ENCODE measurements around the gene PLEK. TPM values are rescaled to one million over a fixed set of nuclear protein-coding genes. Genes with fewer than 3 reads are reported as not detected.

The PLEK gene
- total and polyA plus RNA-seq, 2 donors (not counting 1 experiment from before 2014, with no cell fraction given), result 39.9 to 78.3 TPM

DNA sequence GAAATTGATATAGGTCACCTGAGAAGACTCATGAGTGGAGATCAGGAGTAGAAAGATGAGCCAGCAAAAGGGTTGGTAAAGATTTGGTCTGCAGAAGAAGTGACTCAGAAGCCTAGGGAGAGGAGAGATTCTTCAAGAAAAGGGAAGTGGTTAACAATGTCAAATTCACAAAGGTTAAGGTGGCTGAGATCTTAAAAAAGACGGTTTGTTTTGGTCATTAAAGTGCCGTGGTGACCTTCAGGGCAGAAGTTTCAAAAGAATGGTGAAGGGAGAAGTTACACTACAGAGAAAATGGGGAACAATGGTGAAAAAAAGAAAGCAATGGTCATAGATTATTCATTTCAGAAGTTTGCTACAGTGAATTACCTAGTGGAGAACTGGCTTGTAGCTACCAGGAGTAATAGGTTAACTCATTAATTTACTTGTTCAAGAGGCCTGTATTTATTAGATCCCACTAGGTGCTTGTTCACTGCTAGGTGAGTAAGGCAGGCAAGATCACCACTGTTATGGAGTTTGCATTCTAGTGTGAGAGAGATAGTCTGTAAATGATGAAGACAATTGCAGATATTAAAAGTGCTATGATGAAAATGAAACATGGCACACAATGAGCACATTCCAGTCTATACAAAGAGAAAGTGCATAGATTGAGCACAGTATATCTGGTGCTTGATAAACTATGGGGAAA lies 59.0 kb downstream of the PLEK start:
- no peaks in the 10 kb centered on the region for H3K36me3 ChIP-seq (replicated peaks in 1 of 2; ENCODE audit: control extremely low read depth in 1 of 2, control insufficient read depth in 1 of 2, extremely low read depth in 1 of 2, insufficient read depth in 2 of 2, low read length in 1 of 2)
- CTCF ChIA-PET, result interaction anchor here (0.8 to 5.7 kb wide), 3 partner anchors 17 to 58 kb away, joined by 3 to 39 read pairs (median 7); no protein-coding TSS in a partner anchor
- H3K9me3 ChIP-seq (ENCODE audit: control extremely low read depth in 1 of 3, control insufficient read depth in 2 of 3, insufficient read depth in 1 of 3, low read length in 2 of 3), result no peaks in the 10 kb centered on the region
- 0% methylated on average over 2 of the region's 2 CpGs for WGBS (ENCODE audit: insufficient coverage)
- Mint-ChIP-seq H3K4me1 (peaks cover 57% of the 10 kb centered on the region), H3K27ac (no peak overlapping the region), H3K9me3 (ENCODE audit: insufficient read depth) (no peaks in the 10 kb centered on the region), H3K27me3 (no peaks in the 10 kb centered on the region), H3K4me3 (no peak overlapping the region)
- H3K4me1 ChIP-seq (ENCODE audit: control insufficient read depth in 2 of 2, insufficient read depth in 2 of 2, low read length in 2 of 2), result peaks cover 78 to 82% of the 10 kb centered on the region in 2 donors
- POLR2A ChIA-PET, result interaction anchor here (0.6 to 0.7 kb wide), 2 partner anchors 11 to 21 kb away, joined by 3 to 6 read pairs; no protein-coding TSS in a partner anchor
- no peaks in the 10 kb centered on the region for H3K27me3 ChIP-seq (replicated peaks in 1 of 4; ENCODE audit: control extremely low read depth in 1 of 4, control insufficient read depth in 3 of 4, insufficient read depth in 4 of 4, low read length in 3 of 4)
- TF ChIP-seq EZH2 (IDR thresholded peaks at IDR 0.05; ENCODE audit: borderline replicate concordance, insufficient read depth, low read depth, low read length, poor library complexity, severe bottlenecking), result no peak
- TF ChIP-seq, protein P1, sequence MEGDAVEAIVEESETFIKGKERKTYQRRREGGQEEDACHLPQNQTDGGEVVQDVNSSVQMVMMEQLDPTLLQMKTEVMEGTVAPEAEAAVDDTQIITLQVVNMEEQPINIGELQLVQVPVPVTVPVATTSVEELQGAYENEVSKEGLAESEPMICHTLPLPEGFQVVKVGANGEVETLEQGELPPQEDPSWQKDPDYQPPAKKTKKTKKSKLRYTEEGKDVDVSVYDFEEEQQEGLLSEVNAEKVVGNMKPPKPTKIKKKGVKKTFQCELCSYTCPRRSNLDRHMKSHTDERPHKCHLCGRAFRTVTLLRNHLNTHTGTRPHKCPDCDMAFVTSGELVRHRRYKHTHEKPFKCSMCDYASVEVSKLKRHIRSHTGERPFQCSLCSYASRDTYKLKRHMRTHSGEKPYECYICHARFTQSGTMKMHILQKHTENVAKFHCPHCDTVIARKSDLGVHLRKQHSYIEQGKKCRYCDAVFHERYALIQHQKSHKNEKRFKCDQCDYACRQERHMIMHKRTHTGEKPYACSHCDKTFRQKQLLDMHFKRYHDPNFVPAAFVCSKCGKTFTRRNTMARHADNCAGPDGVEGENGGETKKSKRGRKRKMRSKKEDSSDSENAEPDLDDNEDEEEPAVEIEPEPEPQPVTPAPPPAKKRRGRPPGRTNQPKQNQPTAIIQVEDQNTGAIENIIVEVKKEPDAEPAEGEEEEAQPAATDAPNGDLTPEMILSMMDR (IDR thresholded peaks at IDR 0.05), result no peak
- H3K9ac ChIP-seq (ENCODE audit: low read length), result no peak overlapping the region
- H3K4me3 ChIP-seq (ENCODE audit: control extremely low read depth in 1 of 5, extremely low read depth in 1 of 5, insufficient read depth in 1 of 5, low read depth in 2 of 5, low read length in 4 of 5), result peak overlapping the region in 2 of 5 experiments; percentile 3 to 29
- H2AFZ ChIP-seq (ENCODE audit: insufficient read depth, low read depth, low read length, poor library complexity, severe bottlenecking), result no peak overlapping the region
- ATAC-seq (ENCODE audit: low read depth), result peak; percentile 81
- intact Hi-C loops (cut with micrococcal nuclease), result loop anchor here (1.0 kb wide), 4 partner anchors 13 to 58 kb away; no protein-coding TSS in a partner anchor
- no peaks in the 10 kb centered on the region for H4K20me1 ChIP-seq (ENCODE audit: control insufficient read depth, insufficient read depth, low read length, poor library complexity, severe bottlenecking)
- peak overlapping the region; percentile 50 for H3K4me2 ChIP-seq (replicated peaks; ENCODE audit: low read depth, low read length, poor library complexity, severe bottlenecking)
- DNase-seq, result peak; percentile 74
- peak overlapping the region; percentile 37 to 54 for H3K27ac ChIP-seq (ENCODE audit: low read length in 2 of 2)
- H3K79me2 ChIP-seq (ENCODE audit: control insufficient read depth, insufficient read depth, low read length), result peaks cover 5% of the 10 kb centered on the region

- intact Hi-C loops (cut with micrococcal nuclease), result no loop called here
- Histone ChIP-seq H3K27ac (ENCODE audit: low read length in 2 of 2) (peak overlapping the region in 1 of 2 donors; percentile 37), H3K4me2 (replicated peaks; ENCODE audit: low read depth, low read length, poor library complexity, severe bottlenecking) (peak overlapping the region; percentile 50), H3K4me3 (ENCODE audit: control extremely low read depth in 1 of 5, extremely low read depth in 1 of 5, insufficient read depth in 1 of 5, low read depth in 2 of 5, low read length in 4 of 5) (no peak overlapping the region), H3K4me1 (ENCODE audit: control insufficient read depth in 2 of 2, insufficient read depth in 2 of 2, low read length in 2 of 2) (peaks cover 67 to 69% of the 10 kb centered on the region in 2 donors), H3K9ac (ENCODE audit: low read length) (no peak overlapping the region), H4K20me1 (ENCODE audit: control insufficient read depth, insufficient read depth, low read length, poor library complexity, severe bottlenecking) (no peaks in the 10 kb centered on the region), H3K27me3 (replicated peaks in 1 of 4; ENCODE audit: control extremely low read depth in 1 of 4, control insufficient read depth in 3 of 4, insufficient read depth in 4 of 4, low read length in 3 of 4) (no peaks in the 10 kb centered on the region), H3K79me2 (ENCODE audit: control insufficient read depth, insufficient read depth, low read length) (peaks cover 5% of the 10 kb centered on the region), H3K36me3 (replicated peaks in 1 of 2; ENCODE audit: control extremely low read depth in 1 of 2, control insufficient read depth in 1 of 2, extremely low read depth in 1 of 2, insufficient read depth in 2 of 2, low read length in 1 of 2) (no peaks in the 10 kb centered on the region), H2AFZ (ENCODE audit: insufficient read depth, low read depth, low read length, poor library complexity, severe bottlenecking) (no peak overlapping the region), H3K9me3 (ENCODE audit: control extremely low read depth in 1 of 3, control insufficient read depth in 2 of 3, insufficient read depth in 1 of 3, low read length in 2 of 3) (no peaks in the 10 kb centered on the region)
- Mint-ChIP-seq H3K27me3 (no peaks in the 10 kb centered on the region), H3K4me3 (no peak overlapping the region), H3K4me1 (peaks cover 54% of the 10 kb centered on the region), H3K27ac (no peak overlapping the region), H3K9me3 (ENCODE audit: insufficient read depth) (no peaks in the 10 kb centered on the region)
- ChIA-PET POLR2A (no interaction called here), CTCF (interaction anchor here (1.7 to 5.7 kb wide), 3 partner anchors 11 to 59 kb away, joined by 4 to 39 read pairs (median 7); no protein-coding TSS in a partner anchor)
- ATAC-seq (ENCODE audit: low read depth) (no peak), DNase-seq (no peak)
- TF ChIP-seq, protein P1 (IDR thresholded peaks at IDR 0.05), result no peak
- TF ChIP-seq EZH2 (IDR thresholded peaks at IDR 0.05; ENCODE audit: borderline replicate concordance, insufficient read depth, low read depth, low read length, poor library complexity, severe bottlenecking), result no peak
- WGBS (ENCODE audit: insufficient coverage), result 73% methylated on average over 2 of the region's 3 CpGs
These were observed 60.4 kb downstream of the PLEK start for GRCh38 chr2:68425503-68425902.
